Chondrocyte (in vitro differentiated cells): ENCODE data around the gene UTS2R. TPM values are rescaled to one million over a fixed set of nuclear protein-coding genes. Genes with fewer than 3 reads are reported as not detected.

Experiments
- DNase-seq: peaks from one replicate; pipeline ENCODE4 v3.0.0; 2021; ENCODE audit warnings: mixed read lengths, low spot score
- H3K27ac Mint-ChIP-seq: one replicate; pipeline ENCODE4 v1.8.0; 2021; ENCODE audit warnings: mild to moderate bottlenecking, moderate library complexity, mixed read lengths; ENCODE audit not compliant: unreplicated experiment
- H3K27me3 Mint-ChIP-seq: 2 replicates; pipeline ENCODE4 v1.8.0; 2021; ENCODE audit warnings: low read depth, mixed read lengths
- H3K36me3 Mint-ChIP-seq: 2 replicates; pipeline ENCODE4 v1.8.0; 2021; ENCODE audit warnings: low read depth, mixed read lengths
- H3K4me1 Mint-ChIP-seq: 2 replicates; pipeline ENCODE4 v1.8.0; 2021; ENCODE audit warnings: low read depth, mild to moderate bottlenecking, mixed read lengths
- H3K4me3 Mint-ChIP-seq: one replicate; pipeline ENCODE4 v1.8.0; 2021; ENCODE audit warnings: mild to moderate bottlenecking, moderate library complexity, mixed read lengths; ENCODE audit not compliant: unreplicated experiment
- H3K9me3 Mint-ChIP-seq: 2 replicates; pipeline ENCODE4 v1.8.0; 2021; ENCODE audit warnings: low read depth, mixed read lengths
- CTCF ChIP-seq: fragments of 200-600 bp; sonication (generic); IDR thresholded peaks from 2 replicates; pipeline ENCODE4 v1.5.0; 2021; ENCODE audit warnings: antibody characterized with exemption, mild to moderate bottlenecking, moderate library complexity
- total RNA-seq: library from RNA; stranded (reverse); gene quantifications from 3 replicates; pipeline ENCODE4 v1.2.1, GENCODE V29; 2021

Gene UTS2R
- total RNA-seq, 1 donor from 2014 or later, result not detected

GRCh38 chr17:82412535-82413520 is 41.3 kb downstream of the UTS2R start:
- Mint-ChIP-seq H3K27ac (no peak overlapping the region), H3K4me1 (peaks cover 19% of the 10 kb centered on the region), H3K36me3 (peaks cover 4% of the 10 kb centered on the region), H3K9me3 (no peaks in the 10 kb centered on the region), H3K27me3 (no peaks in the 10 kb centered on the region), H3K4me3 (no peak overlapping the region)
- no peak for DNase-seq
- no peak for TF ChIP-seq CTCF

- Mint-ChIP-seq H3K27me3 (no peaks in the 10 kb centered on the region), H3K4me3 (peak overlapping the region; percentile 33), H3K9me3 (no peaks in the 10 kb centered on the region), H3K36me3 (no peaks in the 10 kb centered on the region), H3K4me1 (peaks cover 17% of the 10 kb centered on the region), H3K27ac (no peak overlapping the region)
- TF ChIP-seq CTCF, result peak; percentile 99
- DNase-seq, result no peak
Observed at GRCh38 chr17:82414548-82415281, 43.1 kb downstream of the UTS2R start.

DNA sequence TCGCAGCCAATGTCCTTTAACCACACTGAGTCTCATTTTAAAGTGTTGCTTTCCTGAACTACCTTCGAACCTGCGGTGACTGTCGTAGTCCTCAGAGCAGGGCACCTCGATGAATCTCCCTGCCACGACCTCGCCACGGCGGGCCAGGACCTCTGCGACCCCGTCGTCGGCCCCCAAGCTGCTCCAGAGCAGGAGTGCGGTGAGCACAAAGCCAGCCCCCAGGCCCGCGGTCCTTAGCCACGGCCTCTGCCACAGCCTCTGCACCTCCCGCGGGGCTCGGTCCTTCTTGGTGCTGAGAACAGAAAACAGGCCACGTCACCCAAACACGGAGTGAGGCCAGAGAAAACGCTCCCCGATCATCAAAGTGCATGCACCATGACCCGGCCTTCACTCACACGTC is 43.8 kb downstream of the UTS2R start:
- no peak overlapping the region for H3K4me3 Mint-ChIP-seq
- no peaks in the 10 kb centered on the region for H3K27me3 Mint-ChIP-seq
- H3K9me3 Mint-ChIP-seq, result no peaks in the 10 kb centered on the region
- DNase-seq, result no peak
- no peak for TF ChIP-seq CTCF
- no peak overlapping the region for H3K27ac Mint-ChIP-seq
- H3K36me3 Mint-ChIP-seq, result no peaks in the 10 kb centered on the region
- H3K4me1 Mint-ChIP-seq, result peaks cover 17% of the 10 kb centered on the region

- no peaks in the 10 kb centered on the region for H3K9me3 Mint-ChIP-seq
- no peaks in the 10 kb centered on the region for H3K36me3 Mint-ChIP-seq
- no peak for DNase-seq
- H3K27me3 Mint-ChIP-seq, result no peaks in the 10 kb centered on the region
- no peak overlapping the region for H3K4me3 Mint-ChIP-seq
- H3K4me1 Mint-ChIP-seq, result peaks cover 17% of the 10 kb centered on the region
- no peak for TF ChIP-seq CTCF
- no peak overlapping the region for H3K27ac Mint-ChIP-seq
Observed at GRCh38 chr17:82415786-82416185, 44.2 kb downstream of the UTS2R start.

DNA sequence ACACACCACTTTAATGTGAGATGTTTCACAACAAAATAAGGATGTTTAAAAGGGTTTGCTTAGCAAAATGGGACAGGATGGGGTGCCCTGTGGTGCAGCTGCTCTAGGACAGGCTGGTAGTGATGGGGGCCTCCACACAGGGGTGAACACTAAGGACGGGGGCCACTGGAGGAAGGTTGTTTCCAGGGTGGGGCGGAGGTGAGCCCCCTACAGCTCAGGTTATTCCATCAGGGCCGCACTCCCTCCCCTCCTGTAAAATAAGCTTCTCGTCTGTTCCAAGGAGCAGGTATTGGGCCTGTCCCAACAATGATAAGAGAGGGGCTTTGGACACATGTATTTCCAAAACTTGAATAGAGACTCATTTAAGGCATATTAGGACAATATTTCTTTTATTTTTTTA is 44.7 kb downstream of the UTS2R start:
- peaks cover 17% of the 10 kb centered on the region for H3K4me1 Mint-ChIP-seq
- no peaks in the 10 kb centered on the region for H3K9me3 Mint-ChIP-seq
- no peak for DNase-seq
- H3K27me3 Mint-ChIP-seq, result no peaks in the 10 kb centered on the region
- H3K27ac Mint-ChIP-seq, result no peak overlapping the region
- TF ChIP-seq CTCF, result no peak
- H3K36me3 Mint-ChIP-seq, result no peaks in the 10 kb centered on the region
- H3K4me3 Mint-ChIP-seq, result no peak overlapping the region
